ENCODE results near the gene HUS1B.
"Not testable (repeated sequence)": the region's sequence is repeated elsewhere in the genome, so short reads cannot be mapped to it uniquely, and the experiment has no call there.

The HUS1B gene

GRCh38 chr6:678520-678919, 21.6 kb upstream of the HUS1B start:
- DNase-seq, result no peak

GRCh38 chr6:677919-678318, 21.0 kb upstream of the HUS1B start:
- DNase-seq, result no peak

- DNase-seq, result no peak
Observed at GRCh38 chr6:674956-675355, 18.1 kb upstream of the HUS1B start.

- DNase-seq, result no peak
Observed at GRCh38 chr6:674406-674805, 17.5 kb upstream of the HUS1B start.

- DNase-seq, result no peak
Observed at GRCh38 chr6:667253-667927, 10.5 kb upstream of the HUS1B start.

GRCh38 chr6:665403-666267, 8.7 kb upstream of the HUS1B start:
- DNase-seq, result no peak

- DNase-seq, result not testable (repeated sequence)
Observed at GRCh38 chr6:663788-664187, 6.9 kb upstream of the HUS1B start.

GRCh38 chr6:659716-660581, 3.0 kb upstream of the HUS1B start:
- no peak for DNase-seq

GRCh38 chr6:658244-658643, 1.3 kb upstream of the HUS1B start:
- DNase-seq, result no peak

- no peak for DNase-seq
Observed at GRCh38 chr6:657743-658142, 843 bp upstream of the HUS1B start.

- no peak for DNase-seq
Observed at GRCh38 chr6:654136-654535, 2.8 kb downstream of the HUS1B start.

- no peak for DNase-seq
Observed at GRCh38 chr6:652865-653264, 4.0 kb downstream of the HUS1B start.

GRCh38 chr6:650098-650497, 6.8 kb downstream of the HUS1B start:
- DNase-seq, result no peak

- no peak for DNase-seq
Observed at GRCh38 chr6:642805-643204, 14.1 kb downstream of the HUS1B start.

GRCh38 chr6:641225-641985, 15.5 kb downstream of the HUS1B start:
- DNase-seq, result no peak

- no peak for DNase-seq
Observed at GRCh38 chr6:636488-636887, 20.4 kb downstream of the HUS1B start.

GRCh38 chr6:635233-635632, 21.7 kb downstream of the HUS1B start:
- no peak for DNase-seq

GRCh38 chr6:633611-634010, 23.3 kb downstream of the HUS1B start:
- DNase-seq, result no peak

- no peak for DNase-seq
Observed at GRCh38 chr6:628766-629165, 28.1 kb downstream of the HUS1B start.

GRCh38 chr6:626236-626635, 30.7 kb downstream of the HUS1B start:
- no peak for DNase-seq

GRCh38 chr6:624979-625378, 31.9 kb downstream of the HUS1B start:
- DNase-seq, result no peak

- DNase-seq, result no peak
Observed at GRCh38 chr6:622462-622861, 34.4 kb downstream of the HUS1B start.

GRCh38 chr6:621931-622330, 35.0 kb downstream of the HUS1B start:
- DNase-seq, result no peak
